HEK293 (cell line): ENCODE measurements around the gene RHOBTB3.

ENCODE experiments used
- CTCF ChIA-PET: fragments of 350-600 bp; formaldehyde crosslinking; extraction: SDS; loops from one replicate; lab custom pipeline; 2021; ENCODE audit warnings: antibody characterized with exemption; lab: Yijun Ruan, JAX
- POLR2A ChIA-PET: fragments of 300-600 bp; formaldehyde crosslinking; extraction: SDS; loops from one replicate; lab custom pipeline; 2020; ENCODE audit warnings: antibody characterized with exemption, inconsistent platforms; lab: Yijun Ruan, JAX
- H3K27ac ChIP-seq: fragments of 200-500 bp; sonication (Bioruptor generic); 2 replicates; pipeline ENCODE4 v1.5.1; 2014; ENCODE audit warnings: low read depth, low read length, control low read depth, inconsistent platforms; ENCODE audit errors: extremely low read depth
- H3K36me3 ChIP-seq, 2 experiments: fragments of 200-500 bp in 1 of 2; sonication (Bioruptor generic) in 1 of 2; 1 replicate in 1 of 2; 2 replicates in 1 of 2; pipeline ENCODE4 v1.5.1; 2014 to 2017; ENCODE audit warnings: inconsistent platforms in 2 of 2, low read length in 2 of 2; ENCODE audit not compliant: control insufficient read depth in 2 of 2, insufficient read depth in 1 of 2
- H3K4me1 ChIP-seq: fragments of 200-500 bp; sonication (Bioruptor generic); 2 replicates; pipeline ENCODE4 v1.5.1; 2014; ENCODE audit warnings: mild to moderate bottlenecking, low read length, inconsistent platforms; ENCODE audit not compliant: control insufficient read depth, insufficient read depth
- H3K4me3 ChIP-seq: 2 replicates; pipeline ENCODE4 v1.5.1; 2011; ENCODE audit warnings: low read depth, mild to moderate bottlenecking, control low read depth, low read length, moderate library complexity
- H3K9me3 ChIP-seq: fragments of 200-500 bp; sonication (Bioruptor generic); 2 replicates; pipeline ENCODE4 v1.5.1; 2014; ENCODE audit warnings: low read depth, low read length, inconsistent platforms; ENCODE audit not compliant: control insufficient read depth, insufficient read depth
- GLI2 ChIP-seq: fragments of 450-650 bp; formaldehyde crosslinking; IDR thresholded peaks from 2 replicates; pipeline ENCODE4; 2017; ENCODE audit warnings: missing biosample characterization, missing genetic modification characterization, low read depth, borderline replicate concordance
- KLF8 ChIP-seq: fragments of 450-650 bp; formaldehyde crosslinking; IDR thresholded peaks from 2 replicates; pipeline ENCODE4 v1.5.1; 2016; ENCODE audit warnings: missing biosample characterization, missing genetic modification characterization
- REPIN1 ChIP-seq: fragments of 450-650 bp; formaldehyde crosslinking; IDR thresholded peaks from 2 replicates; pipeline ENCODE4 v1.5.1; 2017; ENCODE audit warnings: missing biosample characterization, missing genetic modification characterization, low read depth
- ZNF132 ChIP-seq: fragments of 450-650 bp; formaldehyde crosslinking; IDR thresholded peaks from 2 replicates; pipeline ENCODE4 v1.5.1; 2017; ENCODE audit warnings: missing biosample characterization, missing genetic modification characterization, borderline replicate concordance
- ZNF138 ChIP-seq: fragments of 450-650 bp; formaldehyde crosslinking; IDR thresholded peaks from 2 replicates; pipeline ENCODE4 v1.5.1; 2016; ENCODE audit warnings: missing biosample characterization, missing genetic modification characterization, borderline replicate concordance
- ZNF155 ChIP-seq: fragments of 450-650 bp; formaldehyde crosslinking; IDR thresholded peaks from 2 replicates; pipeline ENCODE4 v1.5.1; 2016; ENCODE audit warnings: missing biosample characterization, missing genetic modification characterization
- ZNF16 ChIP-seq: fragments of 450-650 bp; formaldehyde crosslinking; IDR thresholded peaks from 2 replicates; pipeline ENCODE4 v1.5.1; 2016; ENCODE audit warnings: low read depth, missing biosample characterization, missing genetic modification characterization
- ZNF23 ChIP-seq: fragments of 450-650 bp; formaldehyde crosslinking; IDR thresholded peaks from 2 replicates; pipeline ENCODE4 v1.5.1; 2016; ENCODE audit warnings: missing biosample characterization, missing genetic modification characterization, borderline replicate concordance
- ZNF416 ChIP-seq: fragments of 450-650 bp; formaldehyde crosslinking; IDR thresholded peaks from 2 replicates; pipeline ENCODE4 v1.5.1; 2016; ENCODE audit warnings: missing biosample characterization, missing genetic modification characterization
- ZNF510 ChIP-seq: fragments of 450-650 bp; formaldehyde crosslinking; IDR thresholded peaks from 2 replicates; pipeline ENCODE4 v1.5.1; 2018; ENCODE audit warnings: mild to moderate bottlenecking, missing genetic modification characterization, missing biosample characterization; ENCODE audit not compliant: insufficient replicate concordance
- ZNF549 ChIP-seq: fragments of 450-650 bp; IDR thresholded peaks from 2 replicates; pipeline ENCODE4 v1.5.1; 2018; ENCODE audit warnings: missing biosample characterization, missing genetic modification characterization, mild to moderate bottlenecking, inconsistent platforms, moderate library complexity
- ZNF610 ChIP-seq: fragments of 450-650 bp; formaldehyde crosslinking; IDR thresholded peaks from 2 replicates; pipeline ENCODE4 v1.5.1; 2016; ENCODE audit warnings: missing biosample characterization, missing genetic modification characterization, borderline replicate concordance
- ZNF664 ChIP-seq: fragments of 450-650 bp; formaldehyde crosslinking; IDR thresholded peaks from 2 replicates; pipeline ENCODE4 v1.5.1; 2016; ENCODE audit warnings: missing biosample characterization, missing genetic modification characterization
- TF ChIP-seq, protein P1 (sequence below): fragments of 450-650 bp; formaldehyde crosslinking; IDR thresholded peaks from 2 replicates; pipeline ENCODE4 v1.5.1; 2016; ENCODE audit warnings: missing biosample characterization, missing genetic modification characterization
- TF ChIP-seq, protein P2 (sequence below): fragments of 450-650 bp; formaldehyde crosslinking; IDR thresholded peaks from 2 replicates; pipeline ENCODE4 v1.5.1; 2016; ENCODE audit warnings: missing biosample characterization, missing genetic modification characterization
- TF ChIP-seq, protein P3 (sequence below): fragments of 450-650 bp; formaldehyde crosslinking; IDR thresholded peaks from 2 replicates; pipeline ENCODE4 v1.5.1; 2017; ENCODE audit warnings: missing biosample characterization, missing genetic modification characterization
- TF ChIP-seq, protein P4 (sequence below): fragments of 450-650 bp; formaldehyde crosslinking; IDR thresholded peaks from 2 replicates; pipeline ENCODE4 v1.5.1; 2016; ENCODE audit warnings: missing biosample characterization, missing genetic modification characterization
- TF ChIP-seq, protein P5 (sequence below): fragments of 450-650 bp; formaldehyde crosslinking; IDR thresholded peaks from 2 replicates; pipeline ENCODE4 v1.5.1; 2017; ENCODE audit warnings: missing biosample characterization, missing genetic modification characterization
- TF ChIP-seq, protein P6 (sequence below): fragments of 450-650 bp; formaldehyde crosslinking; IDR thresholded peaks from 2 replicates; pipeline ENCODE4 v1.5.1; 2016; ENCODE audit warnings: missing biosample characterization, missing genetic modification characterization

Gene RHOBTB3

DNA sequence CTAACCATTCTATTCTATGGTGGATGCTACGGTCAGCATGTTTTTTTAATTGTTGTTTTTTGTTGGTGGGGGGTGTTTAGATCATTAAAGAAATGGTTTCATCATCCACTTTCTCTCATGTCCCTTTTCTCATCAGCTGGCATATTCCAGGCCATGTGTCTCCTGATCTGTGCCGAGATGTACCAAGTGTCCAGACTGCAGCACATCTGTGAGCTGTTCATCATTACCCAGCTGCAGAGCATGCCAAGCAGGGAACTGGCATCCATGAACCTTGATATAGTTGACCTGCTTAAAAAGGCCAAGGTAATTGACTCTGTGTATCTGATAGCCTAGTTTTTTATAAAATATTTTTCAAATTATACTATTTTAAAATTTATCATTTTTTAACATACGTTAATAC, 52.5 kb downstream of the RHOBTB3 start:
- Histone ChIP-seq H3K4me1 (no peaks in the 10 kb centered on the region), H3K27ac (no peak overlapping the region), H3K4me3 (no peak overlapping the region)
- no peak for TF ChIP-seq ZNF510 (tag by site-specific recombination)
- TF ChIP-seq GLI2 (tag by site-specific recombination) = no peak
- no peak for TF ChIP-seq ZNF132 (tag by site-specific recombination)
- TF ChIP-seq ZNF610 (tag by site-specific recombination) = no peak
- TF ChIP-seq, protein P1, sequence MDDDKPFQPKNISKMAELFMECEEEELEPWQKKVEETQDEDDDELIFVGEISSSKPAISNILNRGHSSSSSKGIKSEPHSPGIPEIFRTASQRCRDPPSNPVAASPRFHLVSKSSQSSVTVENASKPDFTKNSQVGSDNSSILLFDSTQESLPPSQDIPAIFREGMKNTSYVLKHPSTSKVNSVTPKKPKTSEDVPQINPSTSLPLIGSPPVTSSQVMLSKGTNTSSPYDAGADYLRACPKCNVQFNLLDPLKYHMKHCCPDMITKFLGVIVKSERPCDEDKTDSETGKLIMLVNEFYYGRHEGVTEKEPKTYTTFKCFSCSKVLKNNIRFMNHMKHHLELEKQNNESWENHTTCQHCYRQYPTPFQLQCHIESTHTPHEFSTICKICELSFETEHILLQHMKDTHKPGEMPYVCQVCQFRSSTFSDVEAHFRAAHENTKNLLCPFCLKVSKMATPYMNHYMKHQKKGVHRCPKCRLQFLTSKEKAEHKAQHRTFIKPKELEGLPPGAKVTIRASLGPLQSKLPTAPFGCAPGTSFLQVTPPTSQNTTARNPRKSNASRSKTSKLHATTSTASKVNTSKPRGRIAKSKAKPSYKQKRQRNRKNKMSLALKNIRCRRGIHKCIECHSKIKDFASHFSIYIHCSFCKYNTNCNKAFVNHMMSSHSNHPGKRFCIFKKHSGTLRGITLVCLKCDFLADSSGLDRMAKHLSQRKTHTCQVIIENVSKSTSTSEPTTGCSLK = no peak
- TF ChIP-seq REPIN1 (tag by site-specific recombination) = no peak
- TF ChIP-seq ZNF155 (tag by site-specific recombination) = no peak
- no peak for TF ChIP-seq ZNF16
- TF ChIP-seq ZNF549 (tag by site-specific recombination) = no peak
- TF ChIP-seq, protein P2, sequence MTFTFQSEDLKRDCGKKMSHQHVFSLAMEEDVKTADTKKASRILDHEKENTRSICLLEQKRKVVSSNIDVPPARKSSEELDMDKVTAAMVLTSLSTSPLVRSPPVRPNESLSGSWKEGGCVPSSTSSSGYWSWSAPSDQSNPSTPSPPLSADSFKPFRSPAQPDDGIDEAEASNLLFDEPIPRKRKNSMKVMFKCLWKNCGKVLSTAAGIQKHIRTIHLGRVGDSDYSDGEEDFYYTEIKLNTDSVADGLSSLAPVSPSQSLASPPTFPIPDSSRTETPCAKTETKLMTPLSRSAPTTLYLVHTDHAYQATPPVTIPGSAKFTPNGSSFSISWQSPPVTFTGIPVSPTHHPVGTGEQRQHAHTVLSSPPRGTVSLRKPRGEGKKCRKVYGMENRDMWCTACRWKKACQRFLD = no peak
- TF ChIP-seq ZNF664 (tag by site-specific recombination) = no peak
- TF ChIP-seq ZNF23 (tag by site-specific recombination) = no peak
- TF ChIP-seq ZNF416 (tag by site-specific recombination) = no peak
- TF ChIP-seq, protein P3, sequence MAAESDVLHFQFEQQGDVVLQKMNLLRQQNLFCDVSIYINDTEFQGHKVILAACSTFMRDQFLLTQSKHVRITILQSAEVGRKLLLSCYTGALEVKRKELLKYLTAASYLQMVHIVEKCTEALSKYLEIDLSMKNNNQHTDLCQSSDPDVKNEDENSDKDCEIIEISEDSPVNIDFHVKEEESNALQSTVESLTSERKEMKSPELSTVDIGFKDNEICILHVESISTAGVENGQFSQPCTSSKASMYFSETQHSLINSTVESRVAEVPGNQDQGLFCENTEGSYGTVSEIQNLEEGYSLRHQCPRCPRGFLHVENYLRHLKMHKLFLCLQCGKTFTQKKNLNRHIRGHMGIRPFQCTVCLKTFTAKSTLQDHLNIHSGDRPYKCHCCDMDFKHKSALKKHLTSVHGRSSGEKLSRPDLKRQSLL (tag by site-specific recombination) = no peak
- no peak for TF ChIP-seq KLF8 (tag by site-specific recombination)
- TF ChIP-seq, protein P4, sequence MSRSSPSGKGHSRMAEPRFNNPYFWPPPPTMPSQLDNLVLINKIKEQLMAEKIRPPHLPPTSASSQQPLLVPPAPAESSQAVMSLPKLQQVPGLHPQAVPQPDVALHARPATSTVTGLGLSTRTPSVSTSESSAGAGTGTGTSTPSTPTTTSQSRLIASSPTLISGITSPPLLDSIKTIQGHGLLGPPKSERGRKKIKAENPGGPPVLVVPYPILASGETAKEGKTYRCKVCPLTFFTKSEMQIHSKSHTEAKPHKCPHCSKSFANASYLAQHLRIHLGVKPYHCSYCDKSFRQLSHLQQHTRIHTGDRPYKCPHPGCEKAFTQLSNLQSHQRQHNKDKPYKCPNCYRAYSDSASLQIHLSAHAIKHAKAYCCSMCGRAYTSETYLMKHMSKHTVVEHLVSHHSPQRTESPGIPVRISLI (tag by site-specific recombination) = no peak
- TF ChIP-seq, all 188 proteins: peak for 0
- ChIA-PET POLR2A (no interaction called here), CTCF (interaction anchor here (1.1 to 4.0 kb wide), 3 partner anchors 29 to 120 kb away, joined by 3 to 86 read pairs (median 5); no protein-coding TSS in a partner anchor)
- H3K36me3 ChIP-seq = peaks cover 5 to 25% of the 10 kb centered on the region in 2 experiments; a peak in 2 of 3 replicates
- H3K9me3 ChIP-seq = no peaks in the 10 kb centered on the region

DNA sequence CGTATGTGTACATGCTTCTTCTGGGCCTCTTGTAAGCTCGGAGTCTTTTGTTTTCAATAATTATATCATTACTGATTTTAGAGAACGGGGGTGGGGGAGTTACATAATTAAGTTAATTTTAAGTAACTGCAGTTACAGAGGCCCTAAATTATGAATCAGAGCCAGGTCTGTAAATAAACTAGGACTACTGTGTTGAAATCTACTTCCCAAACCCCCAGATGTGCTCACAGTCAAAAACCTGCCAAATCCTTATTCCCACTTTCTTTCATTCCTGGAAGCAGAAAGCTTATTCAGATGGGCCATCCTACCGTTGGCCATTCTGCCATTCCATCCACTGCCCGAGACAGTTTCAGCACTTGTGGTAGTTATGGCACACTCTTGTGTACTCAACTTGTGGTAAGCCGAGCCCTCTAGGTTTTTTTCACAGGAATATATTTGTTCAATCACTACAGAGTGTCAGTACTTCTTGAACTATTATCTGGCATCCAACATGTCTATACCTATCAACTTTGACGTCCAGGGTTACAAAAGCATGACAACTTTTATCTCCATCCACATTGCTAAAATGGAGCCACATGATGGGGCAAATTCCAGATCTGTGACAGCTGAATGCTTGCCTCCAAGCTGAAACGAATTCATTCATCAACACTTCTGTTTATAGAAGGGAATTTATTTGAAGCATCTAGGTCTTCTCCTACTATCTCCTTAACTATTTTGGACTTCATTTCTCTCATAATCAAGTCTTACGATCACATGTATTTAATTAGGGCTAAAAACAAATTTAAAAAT, 53.6 kb downstream of the RHOBTB3 start:
- no peaks in the 10 kb centered on the region for H3K4me1 ChIP-seq
- H3K27ac ChIP-seq = no peak overlapping the region
- peaks cover 5 to 25% of the 10 kb centered on the region in 2 experiments; a peak in 2 of 3 replicates for H3K36me3 ChIP-seq
- CTCF ChIA-PET = interaction anchor here (0.5 to 4.0 kb wide), 4 partner anchors 30 to 121 kb away, joined by 3 to 86 read pairs (median 4); no protein-coding TSS in a partner anchor
- H3K4me3 ChIP-seq = no peak overlapping the region
- POLR2A ChIA-PET = no interaction called here
- H3K9me3 ChIP-seq = no peaks in the 10 kb centered on the region
- no peak for TF ChIP-seq ZNF138 (tag by site-specific recombination)
- TF ChIP-seq, protein P5, sequence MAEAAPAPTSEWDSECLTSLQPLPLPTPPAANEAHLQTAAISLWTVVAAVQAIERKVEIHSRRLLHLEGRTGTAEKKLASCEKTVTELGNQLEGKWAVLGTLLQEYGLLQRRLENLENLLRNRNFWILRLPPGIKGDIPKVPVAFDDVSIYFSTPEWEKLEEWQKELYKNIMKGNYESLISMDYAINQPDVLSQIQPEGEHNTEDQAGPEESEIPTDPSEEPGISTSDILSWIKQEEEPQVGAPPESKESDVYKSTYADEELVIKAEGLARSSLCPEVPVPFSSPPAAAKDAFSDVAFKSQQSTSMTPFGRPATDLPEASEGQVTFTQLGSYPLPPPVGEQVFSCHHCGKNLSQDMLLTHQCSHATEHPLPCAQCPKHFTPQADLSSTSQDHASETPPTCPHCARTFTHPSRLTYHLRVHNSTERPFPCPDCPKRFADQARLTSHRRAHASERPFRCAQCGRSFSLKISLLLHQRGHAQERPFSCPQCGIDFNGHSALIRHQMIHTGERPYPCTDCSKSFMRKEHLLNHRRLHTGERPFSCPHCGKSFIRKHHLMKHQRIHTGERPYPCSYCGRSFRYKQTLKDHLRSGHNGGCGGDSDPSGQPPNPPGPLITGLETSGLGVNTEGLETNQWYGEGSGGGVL (tag by site-specific recombination) = no peak
- TF ChIP-seq, protein P6, sequence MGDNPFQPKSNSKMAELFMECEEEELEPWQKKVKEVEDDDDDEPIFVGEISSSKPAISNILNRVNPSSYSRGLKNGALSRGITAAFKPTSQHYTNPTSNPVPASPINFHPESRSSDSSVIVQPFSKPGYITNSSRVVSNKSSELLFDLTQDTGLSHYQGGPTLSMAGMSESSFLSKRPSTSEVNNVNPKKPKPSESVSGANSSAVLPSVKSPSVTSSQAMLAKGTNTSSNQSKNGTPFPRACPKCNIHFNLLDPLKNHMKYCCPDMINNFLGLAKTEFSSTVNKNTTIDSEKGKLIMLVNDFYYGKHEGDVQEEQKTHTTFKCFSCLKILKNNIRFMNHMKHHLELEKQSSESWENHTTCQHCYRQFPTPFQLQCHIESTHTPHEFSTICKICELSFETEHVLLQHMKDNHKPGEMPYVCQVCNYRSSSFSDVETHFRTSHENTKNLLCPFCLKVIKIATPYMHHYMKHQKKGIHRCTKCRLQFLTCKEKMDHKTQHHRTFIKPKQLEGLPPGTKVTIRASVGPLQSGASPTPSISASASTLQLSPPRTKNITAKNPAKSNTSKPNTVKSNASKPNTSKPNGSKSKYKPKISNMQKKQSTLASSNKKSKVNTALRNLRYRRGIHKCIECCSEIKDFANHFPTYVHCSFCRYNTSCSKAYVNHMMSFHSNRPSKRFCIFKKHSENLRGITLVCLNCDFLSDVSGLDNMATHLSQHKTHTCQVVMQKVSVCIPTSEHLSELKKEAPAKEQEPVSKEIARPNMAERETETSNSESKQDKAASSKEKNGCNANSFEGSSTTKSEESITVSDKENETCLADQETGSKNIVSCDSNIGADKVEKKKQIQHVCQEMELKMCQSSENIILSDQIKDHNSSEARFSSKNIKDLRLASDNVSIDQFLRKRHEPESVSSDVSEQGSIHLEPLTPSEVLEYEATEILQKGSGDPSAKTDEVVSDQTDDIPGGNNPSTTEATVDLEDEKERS (tag by site-specific recombination) = no peak
